Osteocyte (in vitro differentiated cells): Measurements from ENCODE around the gene NOP14. TPM values are rescaled to one million over a fixed set of nuclear protein-coding genes. Genes with fewer than 3 reads are reported as not detected.
A peak's percentile ranks its signal among the peaks of the same experiment; 100 is the strongest.
"Not testable (repeated sequence)": the region's sequence is repeated elsewhere in the genome, so short reads cannot be mapped to it uniquely, and the experiment has no call there.

Experiments
- DNase-seq: peaks from one replicate; pipeline ENCODE4 v3.0.0; 2021; ENCODE audit warnings: mixed read lengths; ENCODE audit not compliant: unreplicated experiment; ENCODE audit errors: extremely low spot score
- H3K27ac Mint-ChIP-seq: one replicate; pipeline ENCODE4 v1.8.0; 2021; ENCODE audit warnings: mild to moderate bottlenecking, mixed read lengths; ENCODE audit not compliant: unreplicated experiment
- H3K27me3 Mint-ChIP-seq: one replicate; pipeline ENCODE4 v1.8.0; 2021; ENCODE audit warnings: mixed read lengths; ENCODE audit not compliant: unreplicated experiment
- H3K36me3 Mint-ChIP-seq: one replicate; pipeline ENCODE4 v1.8.0; 2021; ENCODE audit warnings: mixed read lengths; ENCODE audit not compliant: unreplicated experiment
- H3K4me1 Mint-ChIP-seq: one replicate; pipeline ENCODE4 v1.8.0; 2021; ENCODE audit warnings: mixed read lengths; ENCODE audit not compliant: unreplicated experiment
- H3K4me3 Mint-ChIP-seq: one replicate; pipeline ENCODE4 v1.8.0; 2021; ENCODE audit warnings: mild to moderate bottlenecking, moderate library complexity, mixed read lengths; ENCODE audit not compliant: unreplicated experiment
- H3K9me3 Mint-ChIP-seq: one replicate; pipeline ENCODE4 v1.8.0; 2021; ENCODE audit warnings: mixed read lengths; ENCODE audit not compliant: unreplicated experiment
- total RNA-seq: library from RNA; stranded (reverse); gene quantifications from 2 replicates; pipeline ENCODE4 v1.2.1, GENCODE V29; 2021
- TF ChIP-seq, protein P1 (sequence below): fragments of 200-600 bp; sonication (generic); IDR thresholded peaks from 2 replicates; pipeline ENCODE4 v1.5.0; 2021; ENCODE audit warnings: antibody characterized with exemption, mild to moderate bottlenecking, moderate library complexity

Gene NOP14
- total RNA-seq, 1 donor from 2014 or later, result 29.6 TPM

DNA sequence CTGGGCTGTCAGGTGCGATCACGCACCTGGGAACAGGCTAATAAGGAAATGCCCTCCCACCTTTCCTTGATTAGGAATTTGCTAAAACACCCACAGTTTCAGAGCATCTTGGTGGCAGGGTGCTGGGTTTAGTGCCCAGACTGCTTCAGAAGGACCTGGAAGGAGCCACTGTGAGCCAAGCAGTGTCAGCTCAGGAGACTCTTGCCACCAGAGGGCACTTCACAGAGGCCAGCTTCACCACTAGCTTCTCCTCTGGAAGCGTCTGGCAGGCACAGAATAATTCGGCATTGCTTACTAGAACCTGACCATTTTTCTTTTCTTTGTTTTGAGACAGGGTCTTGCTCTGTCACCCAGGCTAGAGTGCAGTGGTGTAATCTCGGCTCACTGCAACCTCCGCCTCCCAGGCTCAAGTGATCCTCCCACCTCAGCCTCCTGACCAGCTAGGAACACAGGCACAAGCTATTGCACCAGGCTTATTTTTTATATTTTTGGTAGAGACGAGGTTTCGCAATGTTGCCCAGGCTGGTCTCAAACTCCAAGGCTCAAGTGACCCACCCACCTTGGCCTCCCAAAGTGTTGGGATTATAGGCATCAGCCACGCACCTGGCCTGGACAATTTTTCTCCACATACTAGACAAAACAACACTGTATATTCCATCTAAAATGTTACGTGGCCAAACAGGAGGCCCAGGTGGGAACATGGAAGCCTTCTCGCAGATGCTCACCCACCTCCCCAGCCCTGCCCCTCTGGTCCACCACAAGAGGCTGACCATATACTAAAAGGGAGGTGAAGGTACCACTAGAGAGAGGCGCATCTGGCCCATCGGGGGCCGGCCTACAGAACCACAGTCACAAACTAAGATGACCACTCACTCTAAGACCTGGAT is 14.1 kb downstream of the NOP14 start:
- TF ChIP-seq, protein P1, sequence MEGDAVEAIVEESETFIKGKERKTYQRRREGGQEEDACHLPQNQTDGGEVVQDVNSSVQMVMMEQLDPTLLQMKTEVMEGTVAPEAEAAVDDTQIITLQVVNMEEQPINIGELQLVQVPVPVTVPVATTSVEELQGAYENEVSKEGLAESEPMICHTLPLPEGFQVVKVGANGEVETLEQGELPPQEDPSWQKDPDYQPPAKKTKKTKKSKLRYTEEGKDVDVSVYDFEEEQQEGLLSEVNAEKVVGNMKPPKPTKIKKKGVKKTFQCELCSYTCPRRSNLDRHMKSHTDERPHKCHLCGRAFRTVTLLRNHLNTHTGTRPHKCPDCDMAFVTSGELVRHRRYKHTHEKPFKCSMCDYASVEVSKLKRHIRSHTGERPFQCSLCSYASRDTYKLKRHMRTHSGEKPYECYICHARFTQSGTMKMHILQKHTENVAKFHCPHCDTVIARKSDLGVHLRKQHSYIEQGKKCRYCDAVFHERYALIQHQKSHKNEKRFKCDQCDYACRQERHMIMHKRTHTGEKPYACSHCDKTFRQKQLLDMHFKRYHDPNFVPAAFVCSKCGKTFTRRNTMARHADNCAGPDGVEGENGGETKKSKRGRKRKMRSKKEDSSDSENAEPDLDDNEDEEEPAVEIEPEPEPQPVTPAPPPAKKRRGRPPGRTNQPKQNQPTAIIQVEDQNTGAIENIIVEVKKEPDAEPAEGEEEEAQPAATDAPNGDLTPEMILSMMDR, result peak; percentile 55
- no peak for DNase-seq
- no peak overlapping the region for H3K4me3 Mint-ChIP-seq
- H3K27ac Mint-ChIP-seq, result no peak overlapping the region
- H3K36me3 Mint-ChIP-seq, result peaks cover 65% of the 10 kb centered on the region
- H3K9me3 Mint-ChIP-seq, result no peaks in the 10 kb centered on the region
- no peaks in the 10 kb centered on the region for H3K4me1 Mint-ChIP-seq
- H3K27me3 Mint-ChIP-seq, result no peaks in the 10 kb centered on the region

DNA sequence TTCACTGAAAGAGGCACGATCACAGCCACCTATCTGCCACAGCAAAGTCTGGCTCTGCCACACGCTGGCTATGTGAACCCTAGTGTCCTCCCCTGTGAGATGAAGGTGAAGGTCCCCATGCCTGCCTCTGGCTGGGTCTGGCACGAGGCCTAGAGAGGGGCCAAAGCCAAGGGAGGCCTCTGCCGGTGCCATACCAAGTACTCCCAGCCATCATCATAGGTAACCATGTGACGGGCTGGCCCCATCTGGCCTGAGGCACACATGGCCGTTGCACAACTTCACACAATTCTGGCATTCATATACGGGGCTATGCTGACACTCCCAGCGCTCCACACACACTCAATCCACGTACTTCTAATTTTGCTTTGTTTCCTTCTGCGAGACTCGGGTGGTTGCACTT is 15.3 kb downstream of the NOP14 start:
- peaks cover 59% of the 10 kb centered on the region for H3K36me3 Mint-ChIP-seq
- H3K27ac Mint-ChIP-seq, result no peak overlapping the region
- no peaks in the 10 kb centered on the region for H3K27me3 Mint-ChIP-seq
- H3K4me1 Mint-ChIP-seq, result no peaks in the 10 kb centered on the region
- TF ChIP-seq, protein P1, result no peak
- no peaks in the 10 kb centered on the region for H3K9me3 Mint-ChIP-seq
- DNase-seq, result no peak
- no peak overlapping the region for H3K4me3 Mint-ChIP-seq

DNA sequence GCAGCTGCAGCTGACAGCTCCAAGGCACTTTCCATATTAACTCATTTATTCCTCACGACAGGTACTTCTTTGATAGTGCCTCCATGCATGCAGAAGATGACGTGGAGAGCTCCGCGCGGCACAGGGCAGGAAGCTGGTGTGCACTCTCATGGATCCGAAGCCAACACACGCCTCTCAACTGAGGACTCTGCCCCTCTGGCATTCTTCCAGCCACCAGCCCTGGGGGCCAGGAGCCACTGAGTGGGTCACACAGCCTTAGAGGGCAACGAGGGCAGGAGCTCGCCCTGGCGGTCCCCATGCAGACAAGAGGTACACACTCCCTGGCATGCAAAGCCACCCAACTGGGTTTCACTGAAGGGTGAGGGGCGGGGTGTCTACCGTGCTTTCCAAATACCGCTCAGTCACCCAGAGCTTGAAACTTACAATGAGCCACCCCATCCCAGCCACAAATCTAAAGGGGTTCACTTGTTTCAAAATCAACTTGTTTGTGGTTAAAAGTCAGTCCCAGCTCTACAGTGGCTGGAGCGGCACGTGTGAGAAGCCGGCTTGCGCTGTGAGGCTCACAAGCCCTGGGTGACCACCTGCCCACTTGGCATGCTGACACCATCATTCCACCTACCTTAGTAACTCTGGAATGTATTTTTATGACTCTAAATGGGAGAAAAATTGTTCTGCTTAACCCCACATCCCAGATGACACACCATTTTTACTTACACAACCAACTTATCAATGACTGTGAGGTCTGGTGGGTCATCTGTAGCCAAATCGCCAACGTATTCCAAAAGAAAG is 16.2 kb downstream of the NOP14 start:
- Mint-ChIP-seq H3K27me3 (no peaks in the 10 kb centered on the region), H3K4me3 (no peak overlapping the region), H3K4me1 (no peaks in the 10 kb centered on the region), H3K27ac (no peak overlapping the region), H3K9me3 (no peaks in the 10 kb centered on the region), H3K36me3 (peaks cover 58% of the 10 kb centered on the region)
- DNase-seq, result no peak
- TF ChIP-seq, protein P1, result no peak

DNA sequence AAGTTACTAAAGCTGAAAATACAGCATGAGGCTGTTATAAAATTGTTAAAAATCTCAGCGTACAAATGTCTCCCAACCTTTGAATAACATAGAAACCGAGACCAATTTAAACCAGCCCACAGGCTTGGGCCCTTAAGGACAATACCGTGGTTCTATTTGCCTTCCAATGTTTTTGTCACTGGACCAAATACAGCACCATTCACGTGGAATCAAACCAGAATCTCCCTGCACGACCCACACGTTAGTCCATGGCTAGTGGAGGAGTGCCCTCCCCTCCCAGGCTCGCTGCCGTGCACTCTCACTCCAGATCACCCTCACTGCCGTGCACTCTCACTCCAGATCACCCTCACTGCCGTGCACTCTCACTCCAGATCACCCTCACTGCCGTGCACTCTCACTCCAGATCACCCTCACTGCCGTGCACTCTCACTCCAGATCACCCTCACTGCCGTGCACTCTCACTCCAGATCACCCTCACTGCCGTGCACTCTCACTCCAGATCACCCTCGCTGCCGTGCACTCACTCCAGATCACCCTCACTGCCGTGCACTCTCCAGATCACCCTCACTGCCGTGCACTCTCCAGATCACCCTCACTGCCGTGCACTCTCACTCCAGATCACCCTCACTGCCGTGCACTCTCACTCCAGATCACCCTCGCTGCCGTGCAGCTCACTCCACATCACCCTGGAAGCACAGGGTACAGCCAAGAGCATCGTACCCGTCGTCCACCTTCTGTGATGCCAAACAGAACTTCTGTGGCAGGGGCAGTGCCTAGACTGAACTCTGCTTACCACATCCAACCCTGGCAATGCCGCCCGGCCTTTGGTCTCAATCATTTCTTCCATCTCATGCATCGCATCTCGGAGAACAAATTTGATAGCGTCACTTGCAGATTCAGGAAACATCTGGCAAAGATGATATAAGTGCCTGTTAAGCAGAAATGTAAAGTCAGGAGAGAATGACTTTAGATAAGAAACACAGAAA is 17.3 kb downstream of the NOP14 start:
- H3K9me3 Mint-ChIP-seq, H3K4me1 Mint-ChIP-seq, H3K27me3 Mint-ChIP-seq, H3K27ac Mint-ChIP-seq, H3K4me3 Mint-ChIP-seq, DNase-seq: not testable (repeated sequence)
- peaks cover 54% of the 10 kb centered on the region for H3K36me3 Mint-ChIP-seq
